ENCODE data around the gene RASL11B. TPM values are rescaled to one million over a fixed set of nuclear protein-coding genes. Genes with fewer than 3 reads are reported as not detected.
A peak's percentile ranks its signal among the peaks of the same experiment; 100 is the strongest.

The RASL11B gene
- total RNA-seq, 1 donor from 2014 or later: 4.1 TPM

DNA sequence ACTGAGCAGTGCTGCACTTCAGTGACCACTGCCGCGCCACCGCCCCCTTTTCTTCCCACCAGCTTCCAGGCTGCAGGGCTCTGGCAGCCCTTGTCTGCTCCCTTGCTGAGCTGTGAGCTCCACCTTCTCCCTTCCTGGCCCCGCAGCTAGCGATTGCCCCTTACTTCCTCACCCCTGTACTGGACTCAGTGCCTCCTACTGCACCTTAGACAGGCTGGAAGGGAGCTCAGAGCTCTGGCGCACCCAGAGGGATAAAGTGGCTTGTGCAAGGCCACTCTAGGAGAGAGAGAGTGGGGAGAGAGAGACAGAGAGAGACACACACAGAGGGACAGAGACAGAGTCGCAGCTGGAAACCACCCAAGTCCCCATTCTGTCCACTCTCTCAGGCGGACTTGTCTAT is 6.0 kb downstream of the RASL11B start:
- intact Hi-C loops (cut with micrococcal nuclease): no loop called here
- ATAC-seq: peak; percentile 86
- DNase-seq: peak; percentile 74

DNA sequence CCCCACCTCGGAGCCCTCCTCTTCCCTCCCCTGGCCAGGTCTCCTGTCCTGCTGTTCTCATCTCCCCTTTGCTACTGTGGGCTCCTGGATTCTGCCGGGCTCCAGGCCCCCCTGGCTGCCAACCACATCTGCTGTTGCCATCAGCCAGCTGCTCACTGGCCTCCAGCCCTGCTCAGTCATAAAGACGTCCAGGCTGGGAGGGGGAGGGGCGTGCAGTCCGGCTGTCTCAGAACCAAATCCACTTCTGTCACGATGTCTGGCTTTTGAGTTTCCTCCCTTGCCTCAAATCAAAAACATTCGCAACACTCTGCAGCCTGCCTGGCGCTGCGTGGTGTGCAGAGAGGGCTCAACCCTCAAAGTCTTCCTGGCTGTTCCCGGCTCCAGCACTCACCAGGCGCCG is 7.1 kb downstream of the RASL11B start:
- DNase-seq (peak; percentile 83), ATAC-seq (peak; percentile 53)
- intact Hi-C loops (cut with micrococcal nuclease): no loop called here

DNA sequence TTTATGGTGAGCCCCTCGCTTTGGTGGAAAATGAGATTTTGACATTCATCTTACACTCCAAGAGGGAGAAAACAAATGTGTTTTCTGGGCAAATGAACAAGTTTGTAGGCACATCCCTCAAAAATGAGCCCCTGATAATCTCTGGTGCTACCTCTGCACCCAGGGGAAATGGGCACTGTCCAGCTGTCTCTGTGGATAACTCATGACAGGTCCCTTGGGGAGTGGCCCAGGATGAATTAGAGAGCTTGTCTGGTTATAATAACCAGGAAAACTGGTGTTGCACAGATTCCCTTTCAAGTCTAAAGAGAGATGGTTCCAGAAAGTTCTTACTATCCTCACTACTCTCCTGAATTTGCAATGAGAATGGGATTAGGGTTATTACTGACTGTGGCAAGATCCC is 7.5 kb downstream of the RASL11B start:
- no peak for DNase-seq
- no peak for ATAC-seq
- intact Hi-C loops (cut with micrococcal nuclease): no loop called here

DNA sequence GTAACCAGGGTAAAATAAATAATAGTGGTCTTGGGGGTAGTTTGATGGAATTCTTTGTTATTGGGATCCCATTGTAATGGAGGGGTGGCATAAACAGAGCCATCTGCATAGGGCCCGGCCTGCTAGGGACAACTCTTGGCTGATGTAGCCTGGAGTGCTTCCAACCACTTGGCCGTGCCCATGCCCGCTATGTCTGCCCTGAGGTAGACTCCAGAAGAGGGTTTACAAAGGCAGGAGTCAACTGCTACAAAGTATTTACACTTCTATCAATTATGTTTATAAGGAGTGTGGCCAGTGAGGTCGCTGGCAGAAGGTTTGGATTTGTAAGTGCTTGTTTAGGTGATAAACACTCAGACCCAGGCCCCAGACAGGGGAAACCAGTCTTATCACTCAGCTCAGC is 8.1 kb downstream of the RASL11B start:
- ATAC-seq (peak; percentile 64), DNase-seq (peak; percentile 74)
- intact Hi-C loops (cut with micrococcal nuclease): no loop called here

DNA sequence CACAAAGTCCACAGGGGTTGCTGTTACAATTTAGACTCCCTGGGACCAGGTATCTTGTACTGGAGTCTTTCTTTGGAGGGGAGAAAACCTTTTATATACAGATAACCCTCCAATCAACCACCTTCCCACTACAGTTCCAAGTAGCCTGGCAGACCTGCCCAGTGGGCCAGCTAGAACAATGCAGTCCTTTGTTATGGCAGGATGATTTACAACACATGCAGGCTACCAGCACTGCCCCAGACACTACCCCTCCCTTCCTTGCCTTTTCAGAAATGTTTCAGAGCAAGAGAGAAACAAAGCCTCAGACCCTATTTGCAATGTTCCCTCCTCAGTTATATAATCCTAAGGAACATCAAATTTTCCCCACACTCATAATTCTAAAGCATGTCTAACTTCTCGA is 11.1 kb downstream of the RASL11B start:
- DNase-seq (no peak), ATAC-seq (no peak)
- intact Hi-C loops (cut with micrococcal nuclease): no loop called here

DNA sequence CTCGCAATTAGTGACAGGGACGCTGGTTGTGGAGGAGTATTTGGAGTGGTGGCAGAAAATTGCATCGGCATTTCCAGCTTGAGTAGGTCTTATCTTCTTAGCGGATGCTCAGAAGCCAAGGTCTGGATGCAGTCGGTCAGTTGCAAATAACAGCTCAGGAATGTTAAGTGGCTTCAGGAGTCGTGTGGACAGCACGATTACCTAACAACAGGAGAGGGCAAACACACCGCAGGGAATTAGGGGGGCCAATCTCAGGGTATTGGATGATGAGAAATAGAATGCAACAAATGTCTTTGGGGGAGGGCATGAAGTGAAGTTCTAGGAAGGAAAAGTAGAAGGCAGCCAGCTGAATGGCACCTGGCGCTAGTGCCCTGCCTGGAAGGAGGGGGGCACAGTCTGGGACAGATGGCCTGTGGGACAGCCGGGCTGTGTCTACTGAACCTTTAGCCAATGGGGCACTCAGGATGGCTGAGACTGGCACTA is 11.8 kb downstream of the RASL11B start:
- DNase-seq (peak; percentile 45), ATAC-seq (peak; percentile 71)
- intact Hi-C loops (cut with micrococcal nuclease): no loop called here

DNA sequence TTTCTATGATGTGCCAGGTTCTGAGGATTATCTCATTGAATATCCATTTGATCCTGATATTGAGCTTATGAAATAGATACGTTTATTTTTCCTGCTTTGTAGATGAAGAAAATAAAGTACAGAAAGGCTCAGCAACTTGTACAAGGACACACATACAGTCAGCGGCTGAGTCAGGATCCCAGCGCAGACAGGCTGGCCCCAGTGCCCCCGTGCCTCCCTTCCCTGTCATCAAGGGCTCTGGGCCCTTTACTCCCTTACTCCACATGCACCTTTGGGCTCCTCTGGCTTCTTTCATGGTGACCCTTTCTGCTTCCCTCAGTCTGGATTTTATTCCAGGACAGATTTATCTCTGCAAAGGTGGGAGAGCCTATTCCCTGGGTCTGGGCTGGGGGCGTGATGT is 12.8 kb downstream of the RASL11B start:
- ATAC-seq: no peak
- no peak for DNase-seq
- intact Hi-C loops (cut with micrococcal nuclease): no loop called here

DNA sequence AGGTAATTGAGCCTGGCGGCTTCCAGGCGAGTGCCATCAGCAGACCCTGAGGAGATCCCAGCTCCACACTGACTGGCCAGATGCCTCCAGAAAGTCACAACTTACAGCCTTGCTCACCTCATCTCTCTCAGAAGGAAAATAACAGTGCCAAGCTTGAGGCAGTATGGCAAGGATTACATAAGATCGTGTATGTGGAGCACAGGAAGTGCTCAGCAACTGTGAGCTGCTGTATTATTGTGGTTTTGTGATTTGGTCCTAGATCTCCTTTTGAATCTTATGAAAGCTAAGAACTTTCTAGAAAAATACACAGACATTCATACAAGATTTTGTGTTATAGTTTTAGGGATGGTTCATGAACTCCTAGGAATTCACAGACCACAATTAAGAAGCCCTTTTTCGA is 14.0 kb downstream of the RASL11B start:
- DNase-seq (no peak), ATAC-seq (no peak)
- intact Hi-C loops (cut with micrococcal nuclease): no loop called here

DNA sequence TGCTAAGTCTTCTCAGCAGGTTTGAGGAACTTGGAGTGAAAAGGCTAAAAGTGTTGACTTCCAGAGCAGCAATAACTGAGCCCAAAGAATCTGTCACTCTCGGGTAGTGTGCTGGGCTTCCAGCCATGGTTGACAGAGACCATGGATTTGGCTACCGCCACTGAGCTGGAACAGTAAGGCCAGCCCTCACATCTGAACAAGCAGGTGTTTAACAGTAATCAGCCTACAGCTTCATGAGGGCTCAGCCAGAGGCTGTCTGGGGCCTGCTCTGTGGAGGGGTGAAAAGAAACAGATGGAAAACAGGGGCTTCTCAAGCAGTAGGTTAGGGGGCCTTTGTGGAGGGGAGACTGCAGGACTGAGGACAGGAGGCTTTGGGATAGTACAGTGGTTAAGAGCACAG is 14.9 kb downstream of the RASL11B start:
- peak; percentile 66 for DNase-seq
- intact Hi-C loops (cut with micrococcal nuclease): no loop called here
- ATAC-seq: peak; percentile 86

DNA sequence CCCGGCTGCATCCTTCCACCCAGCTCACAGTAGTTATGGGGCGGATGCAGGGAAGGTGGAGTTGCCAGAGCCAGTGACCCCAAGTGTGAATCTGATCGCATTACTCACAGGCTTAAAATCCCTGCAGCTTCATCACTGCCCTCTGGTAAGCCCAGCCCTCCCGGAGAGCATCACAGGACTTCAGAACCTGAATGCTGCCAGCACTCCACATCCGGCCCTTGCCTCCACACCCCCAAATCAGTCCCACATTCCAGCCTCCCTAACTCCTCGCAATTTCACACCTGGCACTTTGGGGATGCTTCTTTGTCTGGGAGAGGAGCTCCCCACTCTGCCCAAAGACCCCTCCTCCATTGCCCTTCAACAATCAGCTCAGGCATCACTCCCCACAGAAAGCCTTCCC is 15.6 kb downstream of the RASL11B start:
- no peak for DNase-seq
- intact Hi-C loops (cut with micrococcal nuclease): no loop called here
- ATAC-seq: no peak

DNA sequence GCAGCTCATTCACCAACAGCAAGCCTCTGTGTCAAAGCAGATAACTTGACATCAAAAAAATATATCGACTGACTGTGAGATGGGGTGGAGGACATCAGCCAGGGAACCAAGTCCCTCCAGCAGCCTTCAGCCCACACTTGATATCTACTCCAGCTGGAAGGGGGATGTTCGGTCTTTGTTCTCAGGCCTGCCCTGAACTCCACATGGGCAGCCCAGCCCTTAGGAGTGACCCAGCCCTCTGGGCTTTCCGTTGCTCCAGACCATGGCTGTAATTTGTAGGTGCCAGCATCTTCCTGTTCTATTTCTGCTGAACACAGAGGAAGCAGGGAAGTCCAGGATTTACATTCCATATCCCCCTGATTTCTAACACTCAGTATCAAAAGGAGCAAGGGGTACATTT is 17.4 kb downstream of the RASL11B start:
- ATAC-seq (no peak), DNase-seq (no peak)
- intact Hi-C loops (cut with micrococcal nuclease): no loop called here

DNA sequence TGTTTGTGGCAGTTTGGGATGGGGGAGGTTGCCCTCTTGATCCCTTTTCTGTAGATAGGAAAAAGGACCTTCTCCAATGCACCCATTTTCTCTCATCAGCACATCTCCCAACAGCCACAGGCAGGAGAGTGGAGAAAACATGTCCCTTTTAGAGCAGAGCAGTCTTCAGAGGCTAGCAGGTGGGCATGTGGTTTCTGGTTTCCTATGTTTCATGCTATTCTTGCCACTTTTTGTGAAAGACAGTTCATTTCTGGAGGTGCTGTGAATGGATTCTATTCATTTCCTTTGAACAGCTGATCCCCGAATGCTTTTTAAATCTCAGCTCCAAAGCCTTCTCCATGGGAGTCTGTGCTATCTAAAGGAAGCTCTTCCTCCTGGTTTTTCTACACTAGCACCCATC is 18.9 kb downstream of the RASL11B start:
- intact Hi-C loops (cut with micrococcal nuclease): no loop called here
- DNase-seq: no peak
- ATAC-seq: no peak

DNA sequence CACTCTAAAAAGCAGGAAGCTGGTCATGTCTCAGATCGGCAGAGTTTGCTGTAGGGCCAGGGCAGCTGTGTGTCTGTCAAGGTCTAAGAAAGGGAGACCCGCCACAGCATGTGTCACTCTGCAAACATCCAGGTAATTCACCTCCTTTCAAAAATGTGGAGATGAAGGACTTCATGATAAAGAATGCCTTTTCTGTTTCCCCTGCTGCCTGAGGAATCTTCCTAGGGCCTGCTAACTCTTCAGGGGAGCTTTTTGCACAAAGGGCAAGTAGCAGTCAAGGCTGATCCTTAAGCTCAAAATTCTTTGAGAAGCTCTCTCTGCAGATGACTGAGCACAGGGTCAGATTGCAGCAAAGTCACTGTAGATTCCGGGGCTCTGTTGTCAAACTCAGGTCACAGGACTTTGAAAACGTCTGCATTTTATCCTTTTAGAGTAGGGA is 21.1 kb downstream of the RASL11B start:
- no peak for ATAC-seq
- intact Hi-C loops (cut with micrococcal nuclease): no loop called here
- DNase-seq: no peak

DNA sequence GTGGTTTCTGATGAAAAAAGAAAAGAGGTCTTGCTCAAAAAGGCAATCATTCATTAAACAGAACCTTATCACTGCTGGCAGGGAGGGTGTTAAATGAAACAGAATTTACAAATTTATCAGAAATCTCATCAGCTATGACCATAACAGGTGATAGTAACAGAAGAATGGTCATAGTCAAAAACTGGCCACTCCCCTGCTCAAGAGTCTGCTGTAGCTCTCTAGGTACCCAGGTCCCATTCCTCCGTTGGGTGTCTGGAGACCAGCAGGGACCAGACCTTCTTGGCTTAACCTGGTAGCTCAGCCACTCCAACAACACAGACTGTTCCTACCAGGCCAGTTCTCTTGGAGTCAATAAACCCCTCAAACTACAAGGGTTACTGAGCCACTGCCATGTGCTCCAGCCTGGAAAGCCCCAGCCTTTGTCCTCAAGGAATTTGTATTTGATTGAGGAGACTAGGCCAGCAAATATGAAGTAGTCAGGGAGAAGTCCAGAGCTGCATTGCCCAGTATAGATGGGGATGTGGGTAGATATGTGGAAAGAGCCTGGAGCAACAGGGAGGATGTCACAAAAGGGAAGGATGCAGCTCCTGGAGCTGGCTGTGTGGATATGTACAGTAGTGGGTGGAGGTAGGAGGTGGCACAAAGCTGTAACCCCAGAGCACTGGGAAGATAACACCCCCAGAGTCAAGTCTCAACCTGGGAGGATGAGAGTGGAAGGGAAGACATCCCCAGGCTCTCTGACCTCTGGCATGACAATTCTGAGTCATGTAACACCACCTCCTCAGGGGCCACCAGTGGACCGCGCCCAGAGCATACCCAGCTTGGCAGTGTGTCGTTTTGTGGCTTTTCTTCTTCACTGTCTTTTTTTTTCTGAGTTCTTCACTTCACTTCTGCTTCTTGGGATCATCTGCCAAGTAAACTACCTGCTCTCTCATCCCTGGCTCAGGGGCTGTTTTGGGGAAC is 21.9 kb downstream of the RASL11B start:
- intact Hi-C loops (cut with micrococcal nuclease): no loop called here
- no peak for ATAC-seq
- no peak for DNase-seq

DNA sequence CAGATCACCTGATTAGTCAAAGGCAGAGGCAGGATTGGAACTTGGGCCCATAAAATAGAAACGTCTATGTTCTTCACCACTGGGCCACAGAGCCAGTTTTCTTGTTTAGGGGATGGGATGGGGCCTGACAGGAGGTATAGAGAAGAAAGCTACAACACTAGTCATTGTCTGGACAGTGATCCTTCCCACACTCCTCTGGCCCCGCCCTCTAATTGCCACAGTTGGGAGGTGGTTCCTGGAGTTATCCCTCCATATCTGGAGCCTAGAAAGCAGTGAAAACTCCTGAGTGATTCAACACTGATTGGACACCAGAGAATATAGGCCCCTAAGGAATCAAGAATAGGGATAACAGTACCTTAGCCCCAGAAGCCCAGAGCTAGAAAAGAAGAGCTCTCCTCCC is 22.9 kb downstream of the RASL11B start:
- DNase-seq (no peak), ATAC-seq (no peak)
- intact Hi-C loops (cut with micrococcal nuclease): no loop called here

DNA sequence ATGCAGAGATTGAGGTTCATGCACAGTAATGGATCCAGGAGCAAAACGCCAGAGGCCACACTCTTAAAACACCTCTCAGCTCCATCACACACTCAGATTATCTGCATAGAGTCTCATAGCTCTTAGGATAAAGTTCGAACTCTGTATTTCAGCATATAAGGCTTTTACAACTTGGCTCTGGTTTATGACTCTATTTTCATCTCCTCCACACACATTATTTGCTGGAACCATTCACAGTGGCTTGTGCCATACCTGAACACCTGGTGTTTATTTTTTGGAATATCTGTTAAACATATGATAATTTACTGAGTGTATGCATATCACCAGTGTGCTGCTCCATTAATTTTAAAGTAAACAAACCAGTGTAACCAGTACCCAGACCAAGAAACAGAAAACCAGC is 27.2 kb downstream of the RASL11B start:
- DNase-seq: no peak
- no peak for ATAC-seq
- intact Hi-C loops (cut with micrococcal nuclease): no loop called here

DNA sequence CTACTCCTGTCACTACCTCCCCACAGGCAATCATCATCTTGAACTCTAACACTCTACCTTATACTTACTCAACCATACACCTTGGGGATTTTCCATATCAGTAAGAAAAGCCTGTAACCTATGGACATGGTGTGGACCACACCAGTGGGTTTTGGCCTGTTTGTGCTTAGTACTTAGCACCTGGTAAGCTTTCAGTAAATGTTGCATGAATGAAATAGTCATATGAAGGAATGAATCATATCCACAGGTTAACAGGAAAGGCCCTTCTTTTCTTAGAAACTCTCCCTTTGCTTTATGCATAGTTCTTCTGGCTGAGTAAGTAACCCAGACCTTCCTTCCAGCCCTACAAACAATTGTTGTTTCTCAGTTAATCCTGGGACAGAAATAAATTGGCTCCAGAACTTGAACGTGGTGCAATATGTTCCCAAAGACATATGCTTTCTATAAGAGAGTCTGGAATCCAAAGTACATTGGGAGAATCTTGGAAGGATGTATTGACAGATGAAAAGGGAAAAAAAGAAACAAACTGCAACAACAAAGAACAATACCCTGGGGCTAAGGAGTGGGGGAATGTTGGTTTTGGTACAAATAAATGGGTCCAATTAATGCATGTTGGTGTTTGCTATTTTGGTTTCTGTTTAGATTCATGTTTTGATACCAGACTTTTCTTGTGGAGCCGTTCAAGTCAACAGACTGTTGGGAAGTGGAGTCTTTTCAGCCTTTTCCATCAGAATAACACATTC is 27.8 kb downstream of the RASL11B start:
- ATAC-seq (no peak), DNase-seq (no peak)
- intact Hi-C loops (cut with micrococcal nuclease): no loop called here

DNA sequence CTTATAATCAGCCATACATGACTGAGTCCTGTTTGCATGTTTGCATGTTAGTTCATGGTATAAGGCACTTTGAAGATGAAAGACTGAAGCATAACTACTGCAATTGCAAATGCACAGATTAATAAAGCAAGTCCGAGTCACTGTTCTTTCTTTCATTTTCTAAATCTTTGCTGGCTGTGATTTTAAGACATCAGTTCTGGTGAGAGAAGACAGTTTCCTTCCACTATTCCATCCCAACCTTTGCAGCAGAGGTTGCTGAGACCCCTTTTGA is 28.3 kb downstream of the RASL11B start:
- intact Hi-C loops (cut with micrococcal nuclease): no loop called here
- ATAC-seq: no peak
- no peak for DNase-seq

DNA sequence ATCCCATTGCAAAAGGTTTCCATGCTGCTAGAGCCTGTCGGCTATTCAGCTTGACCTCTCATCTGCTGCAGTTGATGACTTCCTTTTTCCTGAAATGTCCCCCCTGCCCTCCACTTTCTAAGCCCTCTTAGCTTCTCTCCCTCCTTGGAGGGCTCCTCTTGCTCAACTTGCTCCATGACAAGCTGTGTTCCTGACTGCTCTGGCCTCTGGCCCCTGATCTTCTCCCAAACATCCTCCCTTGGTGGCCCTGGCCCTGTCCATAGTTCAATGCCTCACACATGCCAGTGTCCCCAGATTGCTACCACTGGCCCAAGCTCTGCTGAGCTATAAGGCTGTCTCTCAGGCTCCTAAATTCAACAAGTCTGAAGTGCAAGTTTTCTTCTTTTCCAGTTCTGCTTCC is 29.6 kb downstream of the RASL11B start:
- intact Hi-C loops (cut with micrococcal nuclease): no loop called here
- ATAC-seq (no peak), DNase-seq (no peak)

DNA sequence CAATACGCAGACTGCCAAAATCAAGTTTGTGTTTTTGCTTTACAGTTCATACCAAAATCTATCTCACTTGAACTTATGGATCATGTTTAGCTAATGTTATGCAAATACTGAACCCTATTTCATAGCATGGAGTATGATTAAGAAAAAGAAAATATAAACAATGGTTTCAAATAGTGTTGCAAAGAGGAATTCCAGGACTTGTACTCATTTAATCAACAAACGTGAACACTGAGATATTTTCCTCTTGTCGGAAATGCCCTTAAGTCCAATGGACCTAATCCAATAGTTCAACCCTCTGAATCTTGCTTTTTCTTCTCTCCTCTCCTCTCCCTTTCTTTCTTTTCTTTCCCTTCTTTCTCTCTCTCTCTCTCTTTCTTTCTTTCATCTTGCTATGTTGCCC is 30.8 kb downstream of the RASL11B start:
- no peak for ATAC-seq
- no peak for DNase-seq
- intact Hi-C loops (cut with micrococcal nuclease): no loop called here

DNA sequence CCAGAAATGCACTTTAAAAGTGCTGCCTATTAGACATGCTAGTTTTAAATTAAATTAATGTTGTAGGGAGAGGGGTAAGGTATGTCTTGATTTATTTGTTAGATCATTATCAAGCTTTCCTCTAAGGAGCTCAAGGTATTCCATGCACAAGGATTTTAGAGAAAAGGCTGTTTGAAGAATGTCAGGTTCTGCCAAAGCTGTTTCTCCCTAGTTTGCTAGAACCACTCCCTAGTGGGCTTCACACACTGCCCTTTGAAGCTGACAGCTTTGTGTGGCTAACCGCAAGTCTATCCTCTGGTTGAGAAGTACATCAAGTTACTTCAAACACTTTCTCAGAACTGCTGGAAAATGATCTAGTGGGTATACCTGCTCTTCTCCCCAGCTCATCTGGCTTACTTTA is 32.3 kb downstream of the RASL11B start:
- intact Hi-C loops (cut with micrococcal nuclease): no loop called here
- DNase-seq: no peak
- ATAC-seq: no peak
